Esophagus muscularis mucosa (tissue), 4 donors: Measurements from ENCODE around the gene LRMDA. TPM values are rescaled to one million over a fixed set of nuclear protein-coding genes. Genes with fewer than 3 reads are reported as not detected.

Experiments used
- DNase-seq: peaks from one replicate; pipeline ENCODE4 v3.0.0-alpha.2; 2017; ENCODE audit errors: extremely low spot score
- H3K27ac ChIP-seq, 4 donors: fragments of 200-600 bp; sonication (generic); replicated peaks in 1 of 4; 1 replicate in 3 of 4; 2 replicates in 1 of 4; pipeline ENCODE4 v1.5.1; 2016 to 2019; ENCODE audit warnings: mild to moderate bottlenecking in 1 of 4
- H3K27me3 ChIP-seq, 4 donors: fragments of 200-600 bp; sonication (generic); one replicate each; pipeline versions ENCODE4 v1.5.1 to v1.6.0; 2016 to 2019
- H3K36me3 ChIP-seq, 4 donors: fragments of 200-600 bp; sonication (generic); one replicate each; pipeline ENCODE4 v1.5.1; 2016 to 2019
- H3K4me1 ChIP-seq, 4 donors: fragments of 200-600 bp; sonication (generic); one replicate each; pipeline ENCODE4 v1.5.1; 2016 to 2019
- H3K4me3 ChIP-seq, 4 donors: fragments of 200-600 bp; sonication (generic); 1 replicate in 2 of 4; 2 replicates in 2 of 4; pipeline ENCODE4 v1.5.1; 2016 to 2019; ENCODE audit warnings: mild to moderate bottlenecking in 4 of 4, moderate library complexity in 1 of 4
- H3K9me3 ChIP-seq, 4 donors: fragments of 200-600 bp; sonication (generic); 1 replicate in 3 of 4; 2 replicates in 1 of 4; pipeline ENCODE4 v1.5.1; 2016 to 2019
- CTCF ChIP-seq, 3 experiments: fragments of 200-600 bp in 2 of 3; fragments of 450-650 bp in 1 of 3; sonication (generic) in 2 of 3; IDR thresholded peaks; one replicate each; pipeline ENCODE4 v1.5.1; 2017 to 2019; ENCODE audit warnings: antibody characterized with exemption in 3 of 3, mild to moderate bottlenecking in 2 of 3, moderate library complexity in 1 of 3
- EP300 ChIP-seq: sonication (generic); formaldehyde crosslinking; IDR thresholded peaks from one replicate; pipeline ENCODE4 v1.6.1; 2017; ENCODE audit warnings: antibody characterized with exemption
- POLR2A ChIP-seq: fragments of 450-650 bp; IDR thresholded peaks from one replicate; pipeline ENCODE4 v1.6.1; 2017; ENCODE audit warnings: antibody characterized with exemption, moderate library complexity, mild to moderate bottlenecking, low read depth
- POLR2AphosphoS5 ChIP-seq, 2 donors: sonication (generic); formaldehyde crosslinking; IDR thresholded peaks; one replicate each; pipeline ENCODE4 v1.6.1; 2017; ENCODE audit warnings: antibody characterized with exemption in 2 of 2
- WGBS: methylation state at CpG from one replicate; pipeline ENCODE4 v1.1.5; 2018; 5-methylcytosine and 5-hydroxymethylcytosine counted together
- intact Hi-C: fragments of 100-400 bp; cut with DNase I; formaldehyde crosslinking; loops from one replicate; pipeline ENCODE4 v1.15.1; 2023
- total RNA-seq, 4 donors: library from RNA; depleted of rRNA; stranded (reverse); fragments of >200 nt; gene quantifications; one replicate each; pipeline versions ENCODE4 v1.1.0 to v1.2.1, GENCODE V29; 2016

Gene LRMDA
- total RNA-seq, 4 donors from 2014 or later, result 14.3 to 34.9 (median 26.5) TPM

- Histone ChIP-seq H3K27ac (peak overlapping the region in 3 of 4 donors; percentile 56 to 86 (median 60)), H3K4me1 (peaks cover 40 to 58% (median 55%) of the 10 kb centered on the region in 4 donors), H3K36me3 (no peaks in the 10 kb centered on the region), H3K4me3 (no peak overlapping the region), H3K9me3 (no peaks in the 10 kb centered on the region), H3K27me3 (no peaks in the 10 kb centered on the region)
- intact Hi-C loops, result no loop called here
- DNase-seq, result no peak
- WGBS, result 88% methylated on average over 5 of the region's 5 CpGs
- TF ChIP-seq EP300, result no peak
- no peak for TF ChIP-seq POLR2AphosphoS5 (IDR thresholded peaks at IDR 0.05)
- TF ChIP-seq POLR2A, result no peak
- TF ChIP-seq CTCF (IDR thresholded peaks at IDR 0.05), result no peak
Measured at GRCh38 chr10:75429159-75429827, 2.1 kb upstream of the LRMDA start.

- intact Hi-C loops, result no loop called here
- Histone ChIP-seq H3K4me1 (peaks cover 40 to 58% (median 55%) of the 10 kb centered on the region in 4 donors), H3K9me3 (no peaks in the 10 kb centered on the region), H3K27me3 (no peaks in the 10 kb centered on the region), H3K4me3 (peak overlapping the region in 3 of 4 donors; percentile 79 to 90 (median 89)), H3K27ac (peak overlapping the region; percentile 60 to 86 (median 80)), H3K36me3 (no peaks in the 10 kb centered on the region)
- TF ChIP-seq POLR2AphosphoS5 (IDR thresholded peaks at IDR 0.05) (peak; percentile 15), CTCF (IDR thresholded peaks at IDR 0.05) (no peak), POLR2A (no peak), EP300 (no peak)
- no peak for DNase-seq
- 66% methylated on average over 9 of the region's 9 CpGs for WGBS
Measured at GRCh38 chr10:75430000-75430763, 1.2 kb upstream of the LRMDA start.

GRCh38 chr10:75432176-75432575 lies 752 bp downstream of the LRMDA start:
- Histone ChIP-seq H3K27me3 (no peaks in the 10 kb centered on the region), H3K36me3 (no peaks in the 10 kb centered on the region), H3K9me3 (no peaks in the 10 kb centered on the region), H3K4me1 (peaks cover 40 to 57% (median 55%) of the 10 kb centered on the region in 4 donors), H3K27ac (peak overlapping the region in 2 of 4 donors; percentile 79 to 86), H3K4me3 (peak overlapping the region; percentile 72 to 90 (median 84))
- TF ChIP-seq POLR2A (no peak), EP300 (no peak), POLR2AphosphoS5 (IDR thresholded peaks at IDR 0.05) (no peak), CTCF (IDR thresholded peaks at IDR 0.05) (no peak)
- intact Hi-C loops, result no loop called here
- WGBS, result 76% methylated on average over 5 of the region's 5 CpGs
- DNase-seq, result no peak

GRCh38 chr10:75432763-75433162 lies 1.3 kb downstream of the LRMDA start:
- intact Hi-C loops, result no loop called here

More at GRCh38 chr10:75432763-75433162, 1.3 kb downstream of the LRMDA start:
- no peaks in the 10 kb centered on the region for H3K36me3 ChIP-seq
- no peak for TF ChIP-seq CTCF (IDR thresholded peaks at IDR 0.05)
- TF ChIP-seq POLR2AphosphoS5 (IDR thresholded peaks at IDR 0.05), result no peak
- no peak for TF ChIP-seq POLR2A
- TF ChIP-seq EP300, result no peak
- H3K27ac ChIP-seq, result no peak overlapping the region
- 85% methylated on average over 5 of the region's 5 CpGs for WGBS
- no peak for DNase-seq
- no peaks in the 10 kb centered on the region for H3K9me3 ChIP-seq
- H3K4me3 ChIP-seq, result no peak overlapping the region
- peaks cover 38 to 52% (median 49%) of the 10 kb centered on the region in 4 donors for H3K4me1 ChIP-seq
- no peaks in the 10 kb centered on the region for H3K27me3 ChIP-seq
